HEK293 (cell line): ENCODE measurements around the gene GBA2.

Experiments used
- CTCF ChIA-PET: fragments of 350-600 bp; formaldehyde crosslinking; extraction: SDS; loops from one replicate; lab custom pipeline; 2021; ENCODE audit warnings: antibody characterized with exemption; lab: Yijun Ruan, JAX
- POLR2A ChIA-PET: fragments of 300-600 bp; formaldehyde crosslinking; extraction: SDS; loops from one replicate; lab custom pipeline; 2020; ENCODE audit warnings: antibody characterized with exemption, inconsistent platforms; lab: Yijun Ruan, JAX
- H3K27ac ChIP-seq: fragments of 200-500 bp; sonication (Bioruptor generic); 2 replicates; pipeline ENCODE4 v1.5.1; 2014; ENCODE audit warnings: low read depth, low read length, control low read depth, inconsistent platforms; ENCODE audit errors: extremely low read depth
- H3K36me3 ChIP-seq, 2 experiments: fragments of 200-500 bp in 1 of 2; sonication (Bioruptor generic) in 1 of 2; 1 replicate in 1 of 2; 2 replicates in 1 of 2; pipeline ENCODE4 v1.5.1; 2014 to 2017; ENCODE audit warnings: inconsistent platforms in 2 of 2, low read length in 2 of 2; ENCODE audit not compliant: control insufficient read depth in 2 of 2, insufficient read depth in 1 of 2
- H3K4me1 ChIP-seq: fragments of 200-500 bp; sonication (Bioruptor generic); 2 replicates; pipeline ENCODE4 v1.5.1; 2014; ENCODE audit warnings: mild to moderate bottlenecking, low read length, inconsistent platforms; ENCODE audit not compliant: control insufficient read depth, insufficient read depth
- H3K4me3 ChIP-seq: 2 replicates; pipeline ENCODE4 v1.5.1; 2011; ENCODE audit warnings: low read depth, mild to moderate bottlenecking, control low read depth, low read length, moderate library complexity
- H3K9me3 ChIP-seq: fragments of 200-500 bp; sonication (Bioruptor generic); 2 replicates; pipeline ENCODE4 v1.5.1; 2014; ENCODE audit warnings: low read depth, low read length, inconsistent platforms; ENCODE audit not compliant: control insufficient read depth, insufficient read depth
- CTCF ChIP-seq: fragments of 450-650 bp; formaldehyde crosslinking; IDR thresholded peaks from 2 replicates; pipeline ENCODE4 v1.5.1; 2016; ENCODE audit warnings: missing biosample characterization, missing genetic modification characterization
- GLIS1 ChIP-seq: fragments of 450-650 bp; formaldehyde crosslinking; IDR thresholded peaks from 2 replicates; pipeline ENCODE4 v1.5.1; 2016; ENCODE audit warnings: missing biosample characterization, missing genetic modification characterization
- HOXD13 ChIP-seq: sonication (generic); formaldehyde crosslinking; IDR thresholded peaks from 2 replicates; pipeline ENCODE4 v1.8.0; 2022; ENCODE audit warnings: missing genetic modification reagents, borderline replicate concordance
- KLF7 ChIP-seq: fragments of 450-650 bp; formaldehyde crosslinking; IDR thresholded peaks from 2 replicates; pipeline ENCODE4 v1.5.1; 2016; ENCODE audit warnings: missing biosample characterization, missing genetic modification characterization, borderline replicate concordance
- YY2 ChIP-seq: fragments of 450-650 bp; formaldehyde crosslinking; IDR thresholded peaks from 2 replicates; pipeline ENCODE4 v1.5.1; 2016; ENCODE audit warnings: missing biosample characterization, missing genetic modification characterization
- ZBTB10 ChIP-seq: fragments of 450-650 bp; formaldehyde crosslinking; IDR thresholded peaks from 2 replicates; pipeline ENCODE4 v1.5.1; 2016; ENCODE audit warnings: missing biosample characterization, missing genetic modification characterization
- ZBTB48 ChIP-seq: fragments of 450-650 bp; formaldehyde crosslinking; IDR thresholded peaks from 2 replicates; pipeline ENCODE4 v1.5.1; 2016; ENCODE audit warnings: missing biosample characterization, missing genetic modification characterization
- ZBTB8A ChIP-seq: fragments of 450-650 bp; formaldehyde crosslinking; IDR thresholded peaks from 2 replicates; pipeline ENCODE4 v1.5.1; 2016; ENCODE audit warnings: missing biosample characterization, missing genetic modification characterization
- ZEB2 ChIP-seq: fragments of 450-650 bp; formaldehyde crosslinking; IDR thresholded peaks from 2 replicates; pipeline ENCODE4 v1.5.1; 2016; ENCODE audit warnings: missing biosample characterization, missing genetic modification characterization
- ZFP3 ChIP-seq: fragments of 450-650 bp; formaldehyde crosslinking; IDR thresholded peaks from 2 replicates; pipeline ENCODE4 v1.5.1; 2016; ENCODE audit warnings: low read depth, missing biosample characterization, missing genetic modification characterization
- ZFP37 ChIP-seq: fragments of 450-650 bp; formaldehyde crosslinking; IDR thresholded peaks from 2 replicates; pipeline ENCODE4 v1.5.1; 2016; ENCODE audit warnings: missing biosample characterization, missing genetic modification characterization
- ZNF121 ChIP-seq: fragments of 450-650 bp; formaldehyde crosslinking; IDR thresholded peaks from 2 replicates; pipeline ENCODE4 v1.5.1; 2016; ENCODE audit warnings: missing biosample characterization, missing genetic modification characterization
- ZNF157 ChIP-seq: fragments of 450-650 bp; formaldehyde crosslinking; IDR thresholded peaks from 2 replicates; pipeline ENCODE4 v1.5.1; 2016; ENCODE audit warnings: missing biosample characterization, missing genetic modification characterization
- ZNF404 ChIP-seq: fragments of 450-650 bp; formaldehyde crosslinking; IDR thresholded peaks from 2 replicates; pipeline ENCODE4 v1.5.1; 2017; ENCODE audit warnings: missing biosample characterization, missing genetic modification characterization
- ZNF426 ChIP-seq: fragments of 450-650 bp; formaldehyde crosslinking; IDR thresholded peaks from 2 replicates; pipeline ENCODE4 v1.5.1; 2017; ENCODE audit warnings: missing biosample characterization, missing genetic modification characterization, mild to moderate bottlenecking, inconsistent platforms, moderate library complexity
- ZNF473 ChIP-seq: fragments of 450-650 bp; formaldehyde crosslinking; IDR thresholded peaks from 2 replicates; pipeline ENCODE4 v1.5.1; 2017; ENCODE audit warnings: missing biosample characterization, missing genetic modification characterization
- ZNF488 ChIP-seq: fragments of 450-650 bp; formaldehyde crosslinking; IDR thresholded peaks from 2 replicates; pipeline ENCODE4 v1.5.1; 2016; ENCODE audit warnings: missing biosample characterization, missing genetic modification characterization
- ZNF548 ChIP-seq: fragments of 450-650 bp; formaldehyde crosslinking; IDR thresholded peaks from 2 replicates; pipeline ENCODE4 v1.5.1; 2016; ENCODE audit warnings: missing biosample characterization, missing genetic modification characterization
- ZNF600 ChIP-seq: fragments of 450-650 bp; formaldehyde crosslinking; IDR thresholded peaks from 2 replicates; pipeline ENCODE4 v1.5.1; 2016; ENCODE audit warnings: missing biosample characterization, missing genetic modification characterization
- ZNF624 ChIP-seq: fragments of 450-650 bp; formaldehyde crosslinking; IDR thresholded peaks from 2 replicates; pipeline ENCODE4 v1.5.1; 2017; ENCODE audit warnings: missing biosample characterization, missing genetic modification characterization
- ZNF654 ChIP-seq: fragments of 450-650 bp; formaldehyde crosslinking; IDR thresholded peaks from 2 replicates; pipeline ENCODE4 v1.5.1; 2016; ENCODE audit warnings: low read depth, missing biosample characterization, missing genetic modification characterization
- ZNF670 ChIP-seq: fragments of 450-650 bp; formaldehyde crosslinking; IDR thresholded peaks from 2 replicates; pipeline ENCODE4 v1.5.1; 2016; ENCODE audit warnings: missing biosample characterization, missing genetic modification characterization, low read depth
- ZNF76 ChIP-seq: fragments of 450-650 bp; formaldehyde crosslinking; IDR thresholded peaks from 2 replicates; pipeline ENCODE4; 2016; ENCODE audit warnings: low read depth, missing biosample characterization, missing genetic modification characterization, borderline replicate concordance
- ZNF785 ChIP-seq: fragments of 450-650 bp; formaldehyde crosslinking; IDR thresholded peaks from 2 replicates; pipeline ENCODE4 v1.5.1; 2016; ENCODE audit warnings: missing biosample characterization, missing genetic modification characterization
- ZNF837 ChIP-seq: fragments of 450-650 bp; formaldehyde crosslinking; IDR thresholded peaks from 2 replicates; pipeline ENCODE4 v1.5.1; 2016; ENCODE audit warnings: missing biosample characterization, missing genetic modification characterization

GBA2 gene

GRCh38 chr9:35737143-35737542, 11.9 kb downstream of the GBA2 start:
- Histone ChIP-seq H3K36me3 (peaks cover 22 to 87% of the 10 kb centered on the region in 2 experiments; a peak in 2 of 3 replicates), H3K4me3 (no peak overlapping the region), H3K4me1 (peaks cover 8% of the 10 kb centered on the region), H3K27ac (no peak overlapping the region), H3K9me3 (no peaks in the 10 kb centered on the region)
- POLR2A ChIA-PET: interaction anchor here (0.8 to 5.3 kb wide), 2 partner anchors 9 to 10 kb away, joined by 4 to 57 read pairs; partner anchors contain the start of genes GBA2 and RGP1
- TF ChIP-seq ZNF426 (tag by site-specific recombination) (no peak), ZNF600 (0 out of 2 replicates have a peak, but pooled peaks have one; percentile 13), ZEB2 (tag by site-specific recombination) (no peak), KLF7 (no peak)
- CTCF ChIA-PET: interaction anchor here (0.8 to 4.6 kb wide), 8 partner anchors 8 to 91 kb away, joined by 3 to 22 read pairs (median 4); no protein-coding TSS in a partner anchor

GRCh38 chr9:35736201-35736633, 12.8 kb downstream of the GBA2 start:
- CTCF ChIA-PET: interaction anchor here (0.6 to 4.6 kb wide), 23 partner anchors 10 to 216 kb away, joined by 3 to 51 read pairs (median 4); partner anchors contain the start of genes GBA2 and RGP1
- peaks cover 8% of the 10 kb centered on the region for H3K4me1 ChIP-seq
- H3K4me3 ChIP-seq: no peak overlapping the region
- TF ChIP-seq ZFP37 (tag by site-specific recombination) (0 out of 2 replicates have a peak, but pooled peaks have one; percentile 48), ZFP3 (tag by site-specific recombination) (no peak), ZNF473 (tag by site-specific recombination) (no peak), ZNF785 (tag by site-specific recombination) (no peak), ZNF600 (0 out of 2 replicates have a peak, but pooled peaks have one; percentile 50), CTCF (tag by site-specific recombination) (peak; percentile 54), HOXD13 (CRISPR knock-in tag) (no peak), GLIS1 (tag by site-specific recombination) (no peak), ZNF654 (tag by site-specific recombination) (peak; percentile 58)
- peaks cover 19 to 77% of the 10 kb centered on the region in 2 experiments; a peak in 2 of 3 replicates for H3K36me3 ChIP-seq
- no peak overlapping the region for H3K27ac ChIP-seq
- H3K9me3 ChIP-seq: no peaks in the 10 kb centered on the region
- POLR2A ChIA-PET: interaction anchor here (1.2 to 5.3 kb wide), 3 partner anchors 11 to 76 kb away, joined by 4 to 57 read pairs (median 4); partner anchors contain the start of genes GBA2, MSMP, RGP1 and SPAG8

GRCh38 chr9:35734096-35734495, 14.9 kb downstream of the GBA2 start:
- H3K27ac ChIP-seq: no peak overlapping the region
- peaks cover 10% of the 10 kb centered on the region for H3K4me1 ChIP-seq
- peaks cover 16 to 61% of the 10 kb centered on the region in 2 experiments; a peak in 2 of 3 replicates for H3K36me3 ChIP-seq
- ChIA-PET CTCF (interaction anchor here (0.6 to 4.6 kb wide), 10 partner anchors 12 to 177 kb away, joined by 3 to 51 read pairs (median 4); partner anchors contain the start of genes GBA2, RGP1 and SPAAR), POLR2A (interaction anchor here (5.3 kb wide), 1 partner anchor 13 kb away, joined by 57 read pairs; the partner anchor contains the start of genes GBA2 and RGP1)
- H3K4me3 ChIP-seq: no peak overlapping the region
- TF ChIP-seq ZNF121 (tag by site-specific recombination) (no peak), ZBTB48 (tag by site-specific recombination) (no peak), ZNF837 (tag by site-specific recombination) (no peak), ZNF624 (tag by site-specific recombination) (no peak), ZNF404 (no peak), ZNF76 (tag by site-specific recombination) (no peak), ZBTB10 (tag by site-specific recombination) (no peak), ZNF488 (tag by site-specific recombination) (no peak), ZNF548 (tag by site-specific recombination) (no peak), ZNF670 (tag by site-specific recombination) (no peak), ZBTB8A (tag by site-specific recombination) (no peak), ZNF157 (tag by site-specific recombination) (no peak), YY2 (no peak)
- H3K9me3 ChIP-seq: no peaks in the 10 kb centered on the region
